Left ventricle myocardium inferior (tissue), 1 donor: ENCODE measurements around the gene SLC26A6. TPM values are rescaled to one million over a fixed set of nuclear protein-coding genes. Genes with fewer than 3 reads are reported as not detected.

Source experiments
- DNase-seq: peaks from one replicate; pipeline ENCODE4 v3.0.0-alpha.2; 2020
- H3K27ac ChIP-seq: fragments of 200-600 bp; replicated peaks from 2 replicates; pipeline ENCODE4 v1.8.0; 2021
- H3K27me3 ChIP-seq: fragments of 200-600 bp; 2 replicates; pipeline ENCODE4 v1.8.0; 2021; ENCODE audit warnings: low read depth
- H3K36me3 ChIP-seq: fragments of 200-600 bp; 2 replicates; pipeline ENCODE4 v1.8.0; 2021
- H3K4me1 ChIP-seq: fragments of 200-600 bp; 2 replicates; pipeline ENCODE4 v1.8.0; 2021
- H3K4me3 ChIP-seq: fragments of 200-600 bp; 2 replicates; pipeline ENCODE4 v1.8.0; 2021; ENCODE audit warnings: mild to moderate bottlenecking, moderate library complexity
- H3K9me3 ChIP-seq: fragments of 200-600 bp; replicated peaks from 2 replicates; pipeline ENCODE4 v1.8.0; 2021
- CTCF ChIP-seq: fragments of 200-600 bp; IDR thresholded peaks from 2 replicates; pipeline ENCODE4 v1.8.0; 2021; ENCODE audit warnings: antibody characterized with exemption, mild to moderate bottlenecking, borderline replicate concordance
- intact Hi-C: fragments of 100-400 bp; cut with micrococcal nuclease; formaldehyde crosslinking; loops from one replicate; pipeline ENCODE4 v1.11.0; 2022
- microRNA-seq: library from miRNA; unstranded; fragments of <30 nt; microRNA quantifications from one replicate; pipeline ENCODE4 v1.2.0, GENCODE V29; 2020
- total RNA-seq: library from RNA; stranded (reverse); fragmentation: NEBNext Ultra II Directional; extraction: Animal tissue kit (Norgen Biotek cat#: 25700); gene quantifications from one replicate; pipeline ENCODE4 v1.2.1, GENCODE V29; 2021
- donor health status: DM: no; HTN: yes; CAD: no; lungs with severe emphysema.

SLC26A6 gene
- total RNA-seq, 1 donor from 2014 or later: 12.9 TPM

- TF ChIP-seq CTCF: no peak
- Histone ChIP-seq H3K9me3 (no peaks in the 10 kb centered on the region), H3K4me1 (no peaks in the 10 kb centered on the region), H3K4me3 (no peak overlapping the region), H3K36me3 (peaks cover 39% of the 10 kb centered on the region), H3K27me3 (no peaks in the 10 kb centered on the region), H3K27ac (no peak overlapping the region)
- intact Hi-C loops: no loop called here
- no peak for DNase-seq
Measured at GRCh38 chr3:48585411-48585810, 49.9 kb downstream of the SLC26A6 start.

- Histone ChIP-seq H3K27ac (no peak overlapping the region), H3K4me3 (no peak overlapping the region), H3K9me3 (no peaks in the 10 kb centered on the region), H3K36me3 (peaks cover 39% of the 10 kb centered on the region), H3K27me3 (no peaks in the 10 kb centered on the region), H3K4me1 (no peaks in the 10 kb centered on the region)
- no peak for TF ChIP-seq CTCF
- no peak for DNase-seq
- intact Hi-C loops: no loop called here
Measured at GRCh38 chr3:48584836-48585235, 50.4 kb downstream of the SLC26A6 start.

GRCh38 chr3:48581621-48582481 lies 53.4 kb downstream of the SLC26A6 start:
- Histone ChIP-seq H3K4me1 (no peaks in the 10 kb centered on the region), H3K4me3 (no peak overlapping the region), H3K36me3 (peaks cover 34% of the 10 kb centered on the region), H3K9me3 (no peaks in the 10 kb centered on the region), H3K27me3 (no peaks in the 10 kb centered on the region), H3K27ac (no peak overlapping the region)
- intact Hi-C loops: no loop called here
- no peak for DNase-seq
- no peak for TF ChIP-seq CTCF

GRCh38 chr3:48576647-48577046 lies 58.6 kb downstream of the SLC26A6 start:
- H3K27ac ChIP-seq: no peak overlapping the region
- no peaks in the 10 kb centered on the region for H3K27me3 ChIP-seq
- intact Hi-C loops: no loop called here
- H3K4me3 ChIP-seq: no peak overlapping the region
- H3K36me3 ChIP-seq: peaks cover 13% of the 10 kb centered on the region
- no peaks in the 10 kb centered on the region for H3K4me1 ChIP-seq
- DNase-seq: no peak
- TF ChIP-seq CTCF: no peak
- no peaks in the 10 kb centered on the region for H3K9me3 ChIP-seq

Small RNAs within 50 kb of the gene (microRNA-seq; reads per million reads assigned to microRNA genes)
- not detected for gene MIR4793
- not detected for gene MIR711

Other genes starting within 250 kb of the SLC26A6 start
- gene PLXNB1, start 205.4 kb downstream of the SLC26A6 start, total RNA-seq: 42.6 TPM
- 13.9 TPM for gene CCDC51, start 195.3 kb downstream of the SLC26A6 start, total RNA-seq
- gene TMA7, start 195.2 kb downstream of the SLC26A6 start, total RNA-seq: 258 TPM
- gene ATRIP, start 188.7 kb downstream of the SLC26A6 start, total RNA-seq: 4.3 TPM
- 47.3 TPM for gene SHISA5, start 131.3 kb downstream of the SLC26A6 start, total RNA-seq
- gene PFKFB4, start 78.7 kb downstream of the SLC26A6 start, total RNA-seq: 1.5 TPM
- gene UCN2, start 71.7 kb downstream of the SLC26A6 start, total RNA-seq: 0.19 TPM
- gene COL7A1, start 40.1 kb downstream of the SLC26A6 start, total RNA-seq: 24.4 TPM
- 1,000 TPM for gene UQCRC1, start 25.8 kb downstream of the SLC26A6 start, total RNA-seq
- gene TMEM89, start 13.7 kb downstream of the SLC26A6 start, total RNA-seq: not detected
- gene CELSR3, start 27.4 kb upstream of the SLC26A6 start, total RNA-seq: 0.14 TPM
- 17.0 TPM for gene NCKIPSD, start 50.5 kb upstream of the SLC26A6 start, total RNA-seq
- gene IP6K2, start 81.8 kb upstream of the SLC26A6 start, total RNA-seq: 23.5 TPM
- gene PRKAR2A, start 212.4 kb upstream of the SLC26A6 start, total RNA-seq: 52.2 TPM